ENCODE results near the gene OR10J5. TPM values are rescaled to one million over a fixed set of nuclear protein-coding genes. Genes with fewer than 3 reads are reported as not detected.

Gene OR10J5
- polyA plus RNA-seq, 1 of the 3 experiments (the other 2 are of a cell fraction): not detected

DNA sequence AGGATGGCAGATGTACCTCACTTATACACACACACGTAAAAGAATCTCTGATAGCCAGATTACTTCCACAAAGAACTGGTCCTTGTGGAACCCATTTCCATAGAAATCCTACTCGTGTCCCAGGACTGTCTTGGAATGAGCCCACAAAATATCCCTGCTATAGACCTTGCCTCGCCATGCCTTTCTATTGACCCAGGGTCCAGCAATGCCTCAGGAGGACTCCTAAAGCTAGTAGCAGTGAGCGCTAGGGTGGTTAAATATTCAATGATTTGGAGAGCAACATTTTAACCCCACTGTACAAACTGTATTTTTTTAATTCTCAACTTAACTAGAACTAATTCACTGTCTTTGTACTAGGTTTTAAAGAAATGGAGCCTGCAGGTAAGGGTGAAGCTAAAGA, 26.9 kb downstream of the OR10J5 start:
- H3K4me2 ChIP-seq: no peak overlapping the region
- peaks cover 8% of the 10 kb centered on the region for H3K9me3 ChIP-seq
- no peaks in the 10 kb centered on the region for H3F3A ChIP-seq (replicated peaks; ENCODE audit: insufficient read depth)
- H3K4me1 ChIP-seq (ENCODE audit: control insufficient read depth in 1 of 2, insufficient read depth in 2 of 2, low read depth in 1 of 2, low read length in 1 of 2): no peaks in the 10 kb centered on the region
- 3% methylated on average over 4 of the region's 4 CpGs for WGBS (ENCODE audit: low lambda C conversion rate)
- no peak for TF ChIP-seq GATA2 (CRISPR knock-in tag; IDR thresholded peaks at IDR 0.05)
- no peak for TF ChIP-seq NRF1 (IDR thresholded peaks at IDR 0.05; ENCODE audit: low read depth, low read length)
- no peak for TF ChIP-seq MXI1 (IDR thresholded peaks at IDR 0.05; ENCODE audit: low read depth, low read length)
- TF ChIP-seq MAX (IDR thresholded peaks at IDR 0.05; ENCODE audit: low read depth): no peak
- no peak for TF ChIP-seq FOSL2 (IDR thresholded peaks at IDR 0.05; ENCODE audit: borderline replicate concordance, low read depth)
- no peak for TF ChIP-seq TAF1 (IDR thresholded peaks at IDR 0.05; ENCODE audit: borderline replicate concordance, low read depth, low read length)
- H3K9ac ChIP-seq: no peak overlapping the region
- no peak overlapping the region for H3K4me3 ChIP-seq (ENCODE audit: low read depth in 2 of 2, low read length in 1 of 2)
- no peaks in the 10 kb centered on the region for H4K20me1 ChIP-seq (ENCODE audit: insufficient read depth)
- H3K79me2 ChIP-seq (ENCODE audit: insufficient read depth): no peaks in the 10 kb centered on the region
- no peaks in the 10 kb centered on the region for H3K36me3 ChIP-seq (replicated peaks in 1 of 2; ENCODE audit: control insufficient read depth in 1 of 2, insufficient read depth in 2 of 2, low read length in 1 of 2)
- CTCF ChIA-PET: interaction anchor here (0.6 kb wide), 1 partner anchor 16 kb away, joined by 3 read pairs; no protein-coding TSS in a partner anchor
- POLR2A ChIA-PET: no interaction called here
- H2AFZ ChIP-seq (ENCODE audit: low read depth): no peak overlapping the region
- H3K9me2 ChIP-seq: no peaks in the 10 kb centered on the region
- no peaks in the 10 kb centered on the region for H3K27me3 ChIP-seq (ENCODE audit: insufficient read depth)
- no peak for DNase-seq
- H3K27ac ChIP-seq (ENCODE audit: low read depth in 2 of 2, low read length in 1 of 2): no peak overlapping the region

- H3K4me3 ChIP-seq (ENCODE audit: low read depth in 2 of 2, low read length in 1 of 2): no peak overlapping the region
- TF ChIP-seq TEAD4 (IDR thresholded peaks at IDR 0.05; ENCODE audit: borderline replicate concordance, insufficient read depth): no peak
- TF ChIP-seq, protein P1, sequence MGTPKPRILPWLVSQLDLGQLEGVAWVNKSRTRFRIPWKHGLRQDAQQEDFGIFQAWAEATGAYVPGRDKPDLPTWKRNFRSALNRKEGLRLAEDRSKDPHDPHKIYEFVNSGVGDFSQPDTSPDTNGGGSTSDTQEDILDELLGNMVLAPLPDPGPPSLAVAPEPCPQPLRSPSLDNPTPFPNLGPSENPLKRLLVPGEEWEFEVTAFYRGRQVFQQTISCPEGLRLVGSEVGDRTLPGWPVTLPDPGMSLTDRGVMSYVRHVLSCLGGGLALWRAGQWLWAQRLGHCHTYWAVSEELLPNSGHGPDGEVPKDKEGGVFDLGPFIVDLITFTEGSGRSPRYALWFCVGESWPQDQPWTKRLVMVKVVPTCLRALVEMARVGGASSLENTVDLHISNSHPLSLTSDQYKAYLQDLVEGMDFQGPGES (IDR thresholded peaks at IDR 0.05; ENCODE audit: low read depth, low read length): no peak
- TF ChIP-seq TCF12 (IDR thresholded peaks at IDR 0.05): no peak
- TF ChIP-seq GATA2 (CRISPR knock-in tag; IDR thresholded peaks at IDR 0.05): no peak
- TF ChIP-seq USF2 (IDR thresholded peaks at IDR 0.05; ENCODE audit: borderline replicate concordance, low read depth, low read length): no peak
- no peak for TF ChIP-seq CHD2 (IDR thresholded peaks at IDR 0.05; ENCODE audit: low read length, partially characterized antibody)
- no peak for TF ChIP-seq EZH2phosphoT487 (IDR thresholded peaks at IDR 0.05; ENCODE audit: borderline replicate concordance, low read depth)
- no peak for TF ChIP-seq RFX5 (IDR thresholded peaks at IDR 0.05; ENCODE audit: low read length)
- TF ChIP-seq CTCF (IDR thresholded peaks at IDR 0.05): no peak
- TF ChIP-seq, protein P2, sequence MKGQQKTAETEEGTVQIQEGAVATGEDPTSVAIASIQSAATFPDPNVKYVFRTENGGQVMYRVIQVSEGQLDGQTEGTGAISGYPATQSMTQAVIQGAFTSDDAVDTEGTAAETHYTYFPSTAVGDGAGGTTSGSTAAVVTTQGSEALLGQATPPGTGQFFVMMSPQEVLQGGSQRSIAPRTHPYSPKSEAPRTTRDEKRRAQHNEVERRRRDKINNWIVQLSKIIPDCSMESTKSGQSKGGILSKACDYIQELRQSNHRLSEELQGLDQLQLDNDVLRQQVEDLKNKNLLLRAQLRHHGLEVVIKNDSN (IDR thresholded peaks at IDR 0.05; ENCODE audit: borderline replicate concordance, low read depth): no peak
- no peak for TF ChIP-seq EP300 (IDR thresholded peaks at IDR 0.05; ENCODE audit: borderline replicate concordance in 1 of 2, low read depth in 1 of 2, low read length in 1 of 2)
- no peak overlapping the region for H3K27ac ChIP-seq (ENCODE audit: low read depth in 2 of 2, low read length in 1 of 2)
- no peaks in the 10 kb centered on the region for H3K36me3 ChIP-seq (replicated peaks in 1 of 2; ENCODE audit: control insufficient read depth in 1 of 2, insufficient read depth in 2 of 2, low read length in 1 of 2)
- no peaks in the 10 kb centered on the region for H3K4me1 ChIP-seq (ENCODE audit: control insufficient read depth in 1 of 2, insufficient read depth in 2 of 2, low read depth in 1 of 2, low read length in 1 of 2)
- H2AFZ ChIP-seq (ENCODE audit: low read depth): no peak overlapping the region; the same call in 1 of the 2 replicates
- no peak overlapping the region for H3K4me2 ChIP-seq
- no peaks in the 10 kb centered on the region for H3K27me3 ChIP-seq (ENCODE audit: insufficient read depth)
- ChIA-PET POLR2A (no interaction called here), CTCF (no interaction called here)
- DNase-seq: no peak
- H3K9me3 ChIP-seq: peaks cover 8% of the 10 kb centered on the region
- H3F3A ChIP-seq (replicated peaks; ENCODE audit: insufficient read depth): no peaks in the 10 kb centered on the region
- no peaks in the 10 kb centered on the region for H3K79me2 ChIP-seq (ENCODE audit: insufficient read depth)
- no peaks in the 10 kb centered on the region for H3K9me2 ChIP-seq
- H4K20me1 ChIP-seq (ENCODE audit: insufficient read depth): no peaks in the 10 kb centered on the region
- H3K9ac ChIP-seq: no peak overlapping the region
These were observed 30.1 kb downstream of the OR10J5 start for GRCh38 chr1:159505676-159506075.
